H1 (cell line): Measurements from ENCODE around the gene ENPP3. TPM values are rescaled to one million over a fixed set of nuclear protein-coding genes. Genes with fewer than 3 reads are reported as not detected.

ENCODE experiments used
- CBX5 ChIP-seq: fragments of 300-800, 300-1000 bp; sonication (generic); IDR thresholded peaks from 2 replicates; pipeline ENCODE4 v1.7.1; 2016; ENCODE audit warnings: antibody characterized with exemption, low read length, low read depth
- CBX8 ChIP-seq: fragments of 300-800, 300-1000 bp; sonication (generic); IDR thresholded peaks from 2 replicates; pipeline ENCODE4 v1.7.1; 2016; ENCODE audit warnings: low read depth, low read length, borderline replicate concordance
- CEBPB ChIP-seq: IDR thresholded peaks from 2 replicates; pipeline ENCODE4 v1.6.1; 2012; ENCODE audit warnings: low read depth, low read length
- CHD2 ChIP-seq: IDR thresholded peaks from 2 replicates; pipeline ENCODE4 v1.6.1; 2012; ENCODE audit warnings: low read length, improper control_type of control experiment
- FOSL1 ChIP-seq: IDR thresholded peaks from 2 replicates; pipeline ENCODE4 v1.6.1; 2011; ENCODE audit warnings: mild to moderate bottlenecking, low read depth, low read length, moderate library complexity; ENCODE audit not compliant: insufficient read depth
- KDM1A ChIP-seq: fragments of 200-600, 300-600 bp; sonication (generic); IDR thresholded peaks from 2 replicates; pipeline ENCODE4 v1.7.1; 2016; ENCODE audit warnings: mild to moderate bottlenecking, low read length, borderline replicate concordance
- SIN3A ChIP-seq, 2 experiments: IDR thresholded peaks in 1 of 2; conservative IDR thresholded peaks in 1 of 2; 2 replicates each; pipeline ENCODE4 v1.6.1; 2011 to 2012; ENCODE audit warnings: low read length in 2 of 2, improper control_type of control experiment in 1 of 2, low read depth in 1 of 2, mild to moderate bottlenecking in 1 of 2
- SIRT6 ChIP-seq: IDR thresholded peaks from one replicate; pipeline ENCODE4 v1.7.1; 2012; ENCODE audit warnings: low read length, inconsistent platforms
- TBP ChIP-seq: IDR thresholded peaks from 2 replicates; pipeline ENCODE4 v1.6.1; 2011; ENCODE audit warnings: low read depth, low read length, improper control_type of control experiment
- polyA plus RNA-seq, 7 experiments: library from polyadenylated mRNA; depleted of rRNA in 3 of 7; stranded (reverse) in 5 of 7; unstranded in 2 of 7; fragments of >200 nt in 5 of 7; fragments of 200-250 nt in 2 of 7; gene quantifications; 1 replicate in 5 of 7; 2 replicates in 1 of 7; 4 replicates in 1 of 7; pipeline versions ENCODE4 v1.2.1 to v1.2.3, GENCODE V29; 2011 to 2013; ENCODE audit warnings: missing spikeins in 2 of 7, mixed read lengths in 2 of 7
- total RNA-seq: library from RNA; stranded (reverse); fragmentation: NEBNext Ultra II Directional; extraction: Animal tissue kit (Norgen Biotek cat#: 25700); gene quantifications from 2 replicates; pipeline ENCODE4 v1.2.1, GENCODE V29; 2021
- TF ChIP-seq, protein P1 (sequence below): fragments of 300-600 bp; sonication (generic); IDR thresholded peaks from 2 replicates; pipeline ENCODE4 v1.7.1; 2012; ENCODE audit warnings: low read length, moderate library complexity, mild to moderate bottlenecking, inconsistent platforms; ENCODE audit not compliant: insufficient replicate concordance
- TF ChIP-seq, protein P2 (sequence below): IDR thresholded peaks from 2 replicates; pipeline ENCODE4 v1.6.1; 2011; ENCODE audit warnings: low read depth, mild to moderate bottlenecking, low read length; ENCODE audit not compliant: insufficient read depth

ENPP3 gene
- total and polyA plus RNA-seq, 2 of the 8 experiments (the other 6 are each of a cell fraction or from before 2014, with no cell fraction given), result 0.11 TPM; not detected in 1

GRCh38 chr6:131631625-131632289, 5.3 kb upstream of the ENPP3 start (continued):
- TF ChIP-seq, protein P1, sequence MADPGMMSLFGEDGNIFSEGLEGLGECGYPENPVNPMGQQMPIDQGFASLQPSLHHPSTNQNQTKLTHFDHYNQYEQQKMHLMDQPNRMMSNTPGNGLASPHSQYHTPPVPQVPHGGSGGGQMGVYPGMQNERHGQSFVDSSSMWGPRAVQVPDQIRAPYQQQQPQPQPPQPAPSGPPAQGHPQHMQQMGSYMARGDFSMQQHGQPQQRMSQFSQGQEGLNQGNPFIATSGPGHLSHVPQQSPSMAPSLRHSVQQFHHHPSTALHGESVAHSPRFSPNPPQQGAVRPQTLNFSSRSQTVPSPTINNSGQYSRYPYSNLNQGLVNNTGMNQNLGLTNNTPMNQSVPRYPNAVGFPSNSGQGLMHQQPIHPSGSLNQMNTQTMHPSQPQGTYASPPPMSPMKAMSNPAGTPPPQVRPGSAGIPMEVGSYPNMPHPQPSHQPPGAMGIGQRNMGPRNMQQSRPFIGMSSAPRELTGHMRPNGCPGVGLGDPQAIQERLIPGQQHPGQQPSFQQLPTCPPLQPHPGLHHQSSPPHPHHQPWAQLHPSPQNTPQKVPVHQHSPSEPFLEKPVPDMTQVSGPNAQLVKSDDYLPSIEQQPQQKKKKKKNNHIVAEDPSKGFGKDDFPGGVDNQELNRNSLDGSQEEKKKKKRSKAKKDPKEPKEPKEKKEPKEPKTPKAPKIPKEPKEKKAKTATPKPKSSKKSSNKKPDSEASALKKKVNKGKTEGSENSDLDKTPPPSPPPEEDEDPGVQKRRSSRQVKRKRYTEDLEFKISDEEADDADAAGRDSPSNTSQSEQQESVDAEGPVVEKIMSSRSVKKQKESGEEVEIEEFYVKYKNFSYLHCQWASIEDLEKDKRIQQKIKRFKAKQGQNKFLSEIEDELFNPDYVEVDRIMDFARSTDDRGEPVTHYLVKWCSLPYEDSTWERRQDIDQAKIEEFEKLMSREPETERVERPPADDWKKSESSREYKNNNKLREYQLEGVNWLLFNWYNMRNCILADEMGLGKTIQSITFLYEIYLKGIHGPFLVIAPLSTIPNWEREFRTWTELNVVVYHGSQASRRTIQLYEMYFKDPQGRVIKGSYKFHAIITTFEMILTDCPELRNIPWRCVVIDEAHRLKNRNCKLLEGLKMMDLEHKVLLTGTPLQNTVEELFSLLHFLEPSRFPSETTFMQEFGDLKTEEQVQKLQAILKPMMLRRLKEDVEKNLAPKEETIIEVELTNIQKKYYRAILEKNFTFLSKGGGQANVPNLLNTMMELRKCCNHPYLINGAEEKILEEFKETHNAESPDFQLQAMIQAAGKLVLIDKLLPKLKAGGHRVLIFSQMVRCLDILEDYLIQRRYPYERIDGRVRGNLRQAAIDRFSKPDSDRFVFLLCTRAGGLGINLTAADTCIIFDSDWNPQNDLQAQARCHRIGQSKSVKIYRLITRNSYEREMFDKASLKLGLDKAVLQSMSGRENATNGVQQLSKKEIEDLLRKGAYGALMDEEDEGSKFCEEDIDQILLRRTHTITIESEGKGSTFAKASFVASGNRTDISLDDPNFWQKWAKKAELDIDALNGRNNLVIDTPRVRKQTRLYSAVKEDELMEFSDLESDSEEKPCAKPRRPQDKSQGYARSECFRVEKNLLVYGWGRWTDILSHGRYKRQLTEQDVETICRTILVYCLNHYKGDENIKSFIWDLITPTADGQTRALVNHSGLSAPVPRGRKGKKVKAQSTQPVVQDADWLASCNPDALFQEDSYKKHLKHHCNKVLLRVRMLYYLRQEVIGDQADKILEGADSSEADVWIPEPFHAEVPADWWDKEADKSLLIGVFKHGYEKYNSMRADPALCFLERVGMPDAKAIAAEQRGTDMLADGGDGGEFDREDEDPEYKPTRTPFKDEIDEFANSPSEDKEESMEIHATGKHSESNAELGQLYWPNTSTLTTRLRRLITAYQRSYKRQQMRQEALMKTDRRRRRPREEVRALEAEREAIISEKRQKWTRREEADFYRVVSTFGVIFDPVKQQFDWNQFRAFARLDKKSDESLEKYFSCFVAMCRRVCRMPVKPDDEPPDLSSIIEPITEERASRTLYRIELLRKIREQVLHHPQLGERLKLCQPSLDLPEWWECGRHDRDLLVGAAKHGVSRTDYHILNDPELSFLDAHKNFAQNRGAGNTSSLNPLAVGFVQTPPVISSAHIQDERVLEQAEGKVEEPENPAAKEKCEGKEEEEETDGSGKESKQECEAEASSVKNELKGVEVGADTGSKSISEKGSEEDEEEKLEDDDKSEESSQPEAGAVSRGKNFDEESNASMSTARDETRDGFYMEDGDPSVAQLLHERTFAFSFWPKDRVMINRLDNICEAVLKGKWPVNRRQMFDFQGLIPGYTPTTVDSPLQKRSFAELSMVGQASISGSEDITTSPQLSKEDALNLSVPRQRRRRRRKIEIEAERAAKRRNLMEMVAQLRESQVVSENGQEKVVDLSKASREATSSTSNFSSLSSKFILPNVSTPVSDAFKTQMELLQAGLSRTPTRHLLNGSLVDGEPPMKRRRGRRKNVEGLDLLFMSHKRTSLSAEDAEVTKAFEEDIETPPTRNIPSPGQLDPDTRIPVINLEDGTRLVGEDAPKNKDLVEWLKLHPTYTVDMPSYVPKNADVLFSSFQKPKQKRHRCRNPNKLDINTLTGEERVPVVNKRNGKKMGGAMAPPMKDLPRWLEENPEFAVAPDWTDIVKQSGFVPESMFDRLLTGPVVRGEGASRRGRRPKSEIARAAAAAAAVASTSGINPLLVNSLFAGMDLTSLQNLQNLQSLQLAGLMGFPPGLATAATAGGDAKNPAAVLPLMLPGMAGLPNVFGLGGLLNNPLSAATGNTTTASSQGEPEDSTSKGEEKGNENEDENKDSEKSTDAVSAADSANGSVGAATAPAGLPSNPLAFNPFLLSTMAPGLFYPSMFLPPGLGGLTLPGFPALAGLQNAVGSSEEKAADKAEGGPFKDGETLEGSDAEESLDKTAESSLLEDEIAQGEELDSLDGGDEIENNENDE, result no peak
- TF ChIP-seq TBP, result no peak
- no peak for TF ChIP-seq KDM1A
- no peak for TF ChIP-seq SIN3A (conservative IDR thresholded peaks at IDR 0.05 in 1 of 2, IDR thresholded peaks at IDR 0.05 in 1 of 2; ENCODE audit: low read depth in 1 of 2, low read length in 2 of 2)
- no peak for TF ChIP-seq CHD2
- no peak for TF ChIP-seq SIRT6
- TF ChIP-seq CBX8, result no peak
- no peak for TF ChIP-seq CBX5
- no peak for TF ChIP-seq FOSL1
- no peak for TF ChIP-seq CEBPB
- TF ChIP-seq, protein P2, sequence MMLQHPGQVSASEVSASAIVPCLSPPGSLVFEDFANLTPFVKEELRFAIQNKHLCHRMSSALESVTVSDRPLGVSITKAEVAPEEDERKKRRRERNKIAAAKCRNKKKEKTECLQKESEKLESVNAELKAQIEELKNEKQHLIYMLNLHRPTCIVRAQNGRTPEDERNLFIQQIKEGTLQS, result no peak
